ENCODE results near the gene DTX1. TPM values are rescaled to one million over a fixed set of nuclear protein-coding genes. Genes with fewer than 3 reads are reported as not detected.
"Not testable (repeated sequence)": the region's sequence is repeated elsewhere in the genome, so short reads cannot be mapped to it uniquely, and the experiment has no call there.

DTX1 gene
- total RNA-seq, 1 donor from 2014 or later, result 1.5 TPM

GRCh38 chr12:113113397-113113796, 56.9 kb downstream of the DTX1 start:
- Histone ChIP-seq H3K4me1 (no peaks in the 10 kb centered on the region), H3K36me3 (no peaks in the 10 kb centered on the region), H3K27ac (replicated peaks) (no peak overlapping the region), H3K4me3 (no peak overlapping the region), H3K27me3 (ENCODE audit: low read depth) (peaks cover 72% of the 10 kb centered on the region), H3K9me3 (replicated peaks) (no peaks in the 10 kb centered on the region)
- no peak for DNase-seq
- TF ChIP-seq, protein P1, sequence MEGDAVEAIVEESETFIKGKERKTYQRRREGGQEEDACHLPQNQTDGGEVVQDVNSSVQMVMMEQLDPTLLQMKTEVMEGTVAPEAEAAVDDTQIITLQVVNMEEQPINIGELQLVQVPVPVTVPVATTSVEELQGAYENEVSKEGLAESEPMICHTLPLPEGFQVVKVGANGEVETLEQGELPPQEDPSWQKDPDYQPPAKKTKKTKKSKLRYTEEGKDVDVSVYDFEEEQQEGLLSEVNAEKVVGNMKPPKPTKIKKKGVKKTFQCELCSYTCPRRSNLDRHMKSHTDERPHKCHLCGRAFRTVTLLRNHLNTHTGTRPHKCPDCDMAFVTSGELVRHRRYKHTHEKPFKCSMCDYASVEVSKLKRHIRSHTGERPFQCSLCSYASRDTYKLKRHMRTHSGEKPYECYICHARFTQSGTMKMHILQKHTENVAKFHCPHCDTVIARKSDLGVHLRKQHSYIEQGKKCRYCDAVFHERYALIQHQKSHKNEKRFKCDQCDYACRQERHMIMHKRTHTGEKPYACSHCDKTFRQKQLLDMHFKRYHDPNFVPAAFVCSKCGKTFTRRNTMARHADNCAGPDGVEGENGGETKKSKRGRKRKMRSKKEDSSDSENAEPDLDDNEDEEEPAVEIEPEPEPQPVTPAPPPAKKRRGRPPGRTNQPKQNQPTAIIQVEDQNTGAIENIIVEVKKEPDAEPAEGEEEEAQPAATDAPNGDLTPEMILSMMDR (IDR thresholded peaks at IDR 0.05; ENCODE audit: borderline replicate concordance), result no peak
- intact Hi-C loops (cut with micrococcal nuclease), result no loop called here

DNA sequence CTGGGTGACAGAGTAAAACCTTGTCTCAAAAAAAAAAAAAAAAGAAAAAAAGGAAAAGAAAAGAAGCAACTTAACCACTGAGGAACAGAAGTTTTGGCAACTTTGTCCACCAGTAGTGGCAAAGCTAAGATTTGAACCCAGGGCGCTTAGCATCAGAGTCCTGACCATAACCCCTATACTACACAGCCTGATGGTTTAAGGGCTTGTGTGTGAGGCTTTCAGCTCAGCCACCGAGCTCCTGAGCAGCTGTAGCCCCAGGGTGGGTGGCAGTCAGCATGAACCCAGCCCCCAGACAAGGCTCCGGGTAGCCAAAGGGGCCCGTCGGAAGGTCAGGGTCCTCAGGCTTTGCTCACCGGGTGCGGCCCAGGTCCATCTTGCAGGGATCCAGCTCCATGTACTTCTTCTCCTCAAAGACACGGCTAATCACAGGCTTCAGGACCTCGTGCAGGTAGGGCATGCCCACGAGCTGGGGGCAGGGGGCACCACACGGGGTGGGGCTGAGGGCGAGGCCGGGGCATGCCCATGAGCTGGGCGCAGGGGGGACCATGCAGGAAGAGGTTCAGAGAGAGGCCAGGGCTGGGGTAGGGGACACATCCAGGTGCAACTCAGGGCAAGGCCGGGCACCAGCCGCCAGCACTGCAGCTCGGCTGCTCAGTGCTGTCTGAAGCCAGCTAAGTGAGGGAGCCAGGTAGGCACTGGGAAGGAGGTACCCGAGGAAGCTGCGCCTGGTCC, 58.1 kb downstream of the DTX1 start:
- Histone ChIP-seq H3K4me3 (no peak overlapping the region), H3K9me3 (replicated peaks) (no peaks in the 10 kb centered on the region), H3K27ac (replicated peaks) (no peak overlapping the region), H3K27me3 (ENCODE audit: low read depth) (peaks cover 78% of the 10 kb centered on the region), H3K36me3 (no peaks in the 10 kb centered on the region), H3K4me1 (no peaks in the 10 kb centered on the region)
- no peak for DNase-seq
- TF ChIP-seq, protein P1 (IDR thresholded peaks at IDR 0.05; ENCODE audit: borderline replicate concordance), result no peak
- intact Hi-C loops (cut with micrococcal nuclease), result no loop called here

- H3K4me1 ChIP-seq, result no peaks in the 10 kb centered on the region
- H3K36me3 ChIP-seq, result no peaks in the 10 kb centered on the region
- no peak overlapping the region for H3K27ac ChIP-seq (replicated peaks)
- DNase-seq, result no peak
- no peaks in the 10 kb centered on the region for H3K9me3 ChIP-seq (replicated peaks)
- H3K4me3 ChIP-seq, result no peak overlapping the region
- intact Hi-C loops (cut with micrococcal nuclease), result no loop called here
- TF ChIP-seq, protein P1 (IDR thresholded peaks at IDR 0.05; ENCODE audit: borderline replicate concordance), result no peak
- H3K27me3 ChIP-seq (ENCODE audit: low read depth), result peaks cover 79% of the 10 kb centered on the region
These were observed 59.1 kb downstream of the DTX1 start for GRCh38 chr12:113115455-113116126.

DNA sequence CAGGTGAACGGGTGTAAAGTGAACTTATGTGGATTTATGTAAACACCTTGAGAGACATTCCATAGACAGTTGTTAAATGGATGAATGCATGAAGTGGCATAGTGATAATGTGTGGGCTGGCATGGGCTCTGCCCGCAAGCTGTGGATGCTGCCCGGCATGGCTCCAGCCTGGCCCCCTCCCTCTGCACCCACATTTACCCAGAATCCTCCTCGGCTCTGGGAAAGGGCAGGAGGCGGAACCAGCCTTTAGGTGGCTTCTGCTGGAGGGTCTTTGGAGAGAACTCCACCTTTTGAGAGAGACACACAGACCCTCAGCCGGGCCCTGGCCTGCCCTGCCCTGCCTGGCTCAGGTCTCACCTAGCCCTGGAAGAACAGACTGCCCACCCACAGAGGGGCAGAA, 60.3 kb downstream of the DTX1 start:
- Histone ChIP-seq H3K4me3 (no peak overlapping the region), H3K4me1 (no peaks in the 10 kb centered on the region), H3K9me3 (replicated peaks) (no peaks in the 10 kb centered on the region), H3K27ac (replicated peaks) (no peak overlapping the region), H3K36me3 (no peaks in the 10 kb centered on the region), H3K27me3 (ENCODE audit: low read depth) (peaks cover 79% of the 10 kb centered on the region)
- TF ChIP-seq, protein P1 (IDR thresholded peaks at IDR 0.05; ENCODE audit: borderline replicate concordance), result no peak
- DNase-seq, result no peak
- intact Hi-C loops (cut with micrococcal nuclease), result no loop called here

- DNase-seq; H3K4me3 ChIP-seq; H3K36me3 ChIP-seq; H3K9me3 ChIP-seq (replicated peaks); H3K27ac ChIP-seq (replicated peaks); H3K4me1 ChIP-seq; intact Hi-C loops (cut with micrococcal nuclease): not testable (repeated sequence)
- peaks cover 77% of the 10 kb centered on the region for H3K27me3 ChIP-seq (ENCODE audit: low read depth)
These were observed 61.2 kb downstream of the DTX1 start for GRCh38 chr12:113117684-113118083.

- H3K9me3 ChIP-seq (replicated peaks), result peaks cover 10% of the 10 kb centered on the region
- DNase-seq, result no peak
- H3K36me3 ChIP-seq, result no peaks in the 10 kb centered on the region
- intact Hi-C loops (cut with micrococcal nuclease), result no loop called here
- TF ChIP-seq, protein P1 (IDR thresholded peaks at IDR 0.05; ENCODE audit: borderline replicate concordance), result no peak
- H3K27me3 ChIP-seq (ENCODE audit: low read depth), result peaks cover 72% of the 10 kb centered on the region
- no peaks in the 10 kb centered on the region for H3K4me1 ChIP-seq
- H3K4me3 ChIP-seq, result no peak overlapping the region
- no peak overlapping the region for H3K27ac ChIP-seq (replicated peaks)
These were observed 61.6 kb downstream of the DTX1 start for GRCh38 chr12:113118142-113118541.

Measured in left ventricle myocardium inferior (tissue), 1 donor.